MV-4-11 (cell line): ENCODE results near the gene MRPL1.
"Not testable (repeated sequence)": the region's sequence is repeated elsewhere in the genome, so short reads cannot be mapped to it uniquely, and the experiment has no call there.

Source experiments
- DNase-seq: peaks from one replicate; lab custom pipeline; 2025; lab: John Stamatoyannopoulos, UW

The MRPL1 gene

DNA sequence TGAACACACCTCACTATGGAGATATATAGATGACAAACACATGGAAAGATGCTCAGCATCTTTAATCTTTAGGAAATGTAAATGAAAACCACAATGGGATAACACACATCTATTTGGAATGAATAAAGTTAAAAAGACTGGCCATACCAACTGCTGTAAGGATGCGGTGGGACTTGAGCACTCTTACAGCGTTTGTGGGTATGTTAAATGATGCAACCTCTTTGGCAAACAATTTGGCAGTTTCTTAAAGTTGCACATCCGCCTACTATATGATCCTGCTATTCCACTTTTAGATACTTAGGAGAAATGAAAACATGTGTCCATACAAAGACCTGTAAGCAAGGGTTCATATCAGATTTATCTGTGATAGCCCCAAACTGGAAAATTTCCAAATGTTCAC lies 50.7 kb downstream of the MRPL1 start:
- peak; percentile 94 for DNase-seq

DNA sequence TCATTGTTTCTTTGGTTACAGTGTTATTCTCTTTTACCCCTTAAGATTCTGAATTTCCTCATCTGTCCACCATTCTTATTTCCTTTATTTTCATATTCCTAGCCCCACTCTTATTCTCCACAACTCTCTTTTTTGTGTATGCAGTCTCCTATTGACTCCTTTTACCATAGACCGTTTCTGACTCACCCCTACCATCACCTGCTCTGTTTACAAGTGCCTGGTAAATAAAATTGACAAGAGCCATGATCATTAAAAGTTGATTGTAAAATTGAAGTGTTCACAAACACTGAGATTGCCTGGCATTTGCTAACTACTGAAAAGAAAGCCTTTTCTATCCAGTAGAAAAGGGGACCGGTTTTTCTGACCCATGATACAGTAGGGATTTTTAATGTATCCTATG lies 54.4 kb downstream of the MRPL1 start:
- no peak for DNase-seq

DNA sequence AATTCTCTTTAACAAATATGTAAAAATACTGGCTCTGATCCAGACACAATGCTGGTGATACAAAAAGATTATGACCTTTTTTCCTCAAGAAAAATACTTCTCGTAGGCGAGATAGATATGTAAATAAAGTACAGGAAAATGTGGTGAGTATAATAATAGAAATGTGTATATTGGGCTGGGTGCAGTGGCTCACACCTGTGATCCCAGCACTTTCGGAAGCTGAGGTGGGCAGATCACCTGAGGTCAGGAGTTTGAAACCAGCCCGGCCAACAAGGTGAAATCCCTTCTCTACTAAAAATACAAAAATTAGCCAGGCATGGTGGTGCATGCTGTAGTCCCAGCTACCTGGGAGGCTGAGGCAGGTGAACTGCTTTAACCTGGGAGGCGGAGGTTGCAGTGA lies 55.0 kb downstream of the MRPL1 start:
- DNase-seq: no peak

DNA sequence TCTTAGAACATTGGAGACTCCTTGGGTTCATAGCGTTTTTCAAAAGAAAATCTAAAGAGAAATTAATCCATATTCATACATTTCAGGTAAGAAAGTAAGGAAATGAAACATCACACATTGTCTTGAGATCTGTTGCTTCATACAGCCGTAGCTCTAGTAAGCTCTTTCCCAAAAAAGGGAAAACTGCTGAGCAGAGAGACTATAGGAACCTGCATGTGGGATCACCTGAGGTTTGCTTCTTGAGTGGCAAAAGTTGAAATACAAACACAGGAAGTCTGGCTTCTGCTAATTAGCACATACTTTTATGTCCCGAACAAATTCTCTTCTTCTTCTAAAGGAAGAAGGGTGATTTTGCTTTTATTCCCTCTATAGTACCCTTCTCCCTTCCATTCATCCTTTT lies 57.7 kb downstream of the MRPL1 start:
- DNase-seq: no peak

DNA sequence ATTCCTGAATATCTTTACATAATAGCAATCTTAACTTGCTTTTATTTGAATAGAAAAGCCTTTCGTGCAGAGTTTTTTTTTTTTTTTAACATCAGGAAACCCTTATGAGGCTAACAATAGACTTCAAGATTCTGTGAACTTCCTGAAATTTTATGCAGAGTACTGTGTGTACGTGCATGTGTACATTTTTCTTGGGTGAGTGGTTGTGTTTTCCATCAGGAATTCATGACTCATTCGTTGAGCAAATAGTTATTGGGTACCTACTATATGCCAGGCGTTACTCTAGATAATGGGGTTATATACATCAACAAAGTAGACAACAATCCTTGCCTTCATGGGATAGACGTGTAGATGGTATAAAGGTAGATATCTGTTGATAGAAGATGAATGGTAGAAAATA lies 59.1 kb downstream of the MRPL1 start:
- peak; percentile 45 for DNase-seq

DNA sequence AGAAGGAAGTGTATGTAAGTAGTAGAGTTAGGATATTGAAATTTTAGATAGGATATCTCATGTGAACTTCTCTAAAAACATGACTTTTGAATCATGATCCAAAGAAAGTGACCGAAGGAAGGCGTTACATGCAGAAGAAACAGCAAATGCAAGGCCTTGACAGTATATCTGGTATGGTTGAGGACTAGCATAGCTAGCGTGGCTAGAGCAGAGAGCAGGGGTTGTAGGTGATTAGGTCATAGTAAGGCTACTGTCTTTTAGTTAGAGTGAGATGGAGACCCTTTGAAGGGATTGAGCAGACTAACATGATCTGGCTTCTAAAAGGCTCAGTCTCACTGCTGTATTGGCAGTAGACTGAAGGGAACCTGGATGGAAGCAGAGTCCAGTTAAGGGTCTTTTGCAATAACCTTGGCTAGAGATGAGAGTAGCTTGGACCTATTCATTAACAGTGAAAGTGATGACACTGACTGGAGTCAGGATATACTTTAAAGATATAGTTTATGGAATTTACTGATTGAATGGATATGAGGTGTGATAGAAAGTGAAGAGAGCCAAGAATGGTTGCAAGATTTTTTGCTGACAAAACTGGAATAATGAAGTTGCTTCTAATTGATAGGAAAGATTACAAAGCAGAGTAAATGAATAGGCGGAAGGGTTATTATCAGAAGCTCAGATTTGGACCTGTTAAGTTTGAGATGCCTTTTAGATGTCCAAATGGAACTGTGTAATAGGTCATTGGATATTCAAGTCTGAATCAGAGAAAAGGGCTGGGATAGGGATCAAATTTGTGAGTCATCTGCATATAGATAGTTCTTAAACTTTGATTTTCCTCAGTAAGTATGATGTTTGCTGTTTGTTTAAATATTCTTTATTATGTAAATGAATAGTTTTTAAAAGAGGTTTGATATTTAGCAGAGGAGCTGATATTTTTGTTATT lies 59.8 kb downstream of the MRPL1 start:
- DNase-seq: no peak

DNA sequence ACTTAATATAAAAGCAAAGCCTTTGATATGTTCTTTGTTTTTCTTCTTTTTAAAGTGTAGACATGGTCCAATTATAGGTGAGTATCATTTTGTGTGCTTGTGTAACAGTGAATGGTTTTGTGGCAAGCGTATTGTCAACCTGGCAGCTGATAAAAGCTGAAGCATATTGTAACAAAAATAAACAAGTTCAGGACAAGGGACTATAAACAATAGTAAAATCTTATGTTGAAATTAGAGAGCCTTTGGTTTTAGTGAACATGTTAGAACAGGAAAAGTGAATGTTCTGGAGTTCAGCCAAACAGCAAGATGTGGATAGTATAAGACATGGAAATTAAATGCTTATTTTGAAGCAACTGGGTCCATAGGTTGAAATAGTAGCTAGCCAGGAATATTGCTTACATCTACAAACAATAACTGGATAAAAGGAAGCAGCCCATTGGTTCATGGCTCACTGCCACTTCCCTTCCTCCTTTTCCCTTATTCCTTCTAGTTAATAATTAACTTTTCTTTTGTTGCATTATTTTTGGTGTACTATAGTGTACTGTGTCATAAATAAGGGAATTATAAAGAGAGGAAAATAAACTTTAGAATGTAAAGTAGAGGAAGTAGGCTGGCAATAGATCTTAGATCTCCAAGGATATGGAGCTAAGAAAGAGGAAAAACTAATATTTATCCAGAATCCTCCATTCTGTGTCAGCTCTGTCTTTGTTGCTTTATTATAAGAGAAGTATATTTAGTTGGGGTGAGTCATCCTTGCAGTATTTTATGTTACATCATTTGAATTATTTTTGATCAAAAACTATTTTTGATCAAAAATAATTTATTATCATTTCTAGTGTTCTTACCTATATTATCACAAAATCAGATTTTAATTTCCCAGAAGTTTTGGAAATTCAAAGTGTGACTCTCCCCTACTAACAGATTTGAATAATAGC lies 65.6 kb downstream of the MRPL1 start:
- no peak for DNase-seq

DNA sequence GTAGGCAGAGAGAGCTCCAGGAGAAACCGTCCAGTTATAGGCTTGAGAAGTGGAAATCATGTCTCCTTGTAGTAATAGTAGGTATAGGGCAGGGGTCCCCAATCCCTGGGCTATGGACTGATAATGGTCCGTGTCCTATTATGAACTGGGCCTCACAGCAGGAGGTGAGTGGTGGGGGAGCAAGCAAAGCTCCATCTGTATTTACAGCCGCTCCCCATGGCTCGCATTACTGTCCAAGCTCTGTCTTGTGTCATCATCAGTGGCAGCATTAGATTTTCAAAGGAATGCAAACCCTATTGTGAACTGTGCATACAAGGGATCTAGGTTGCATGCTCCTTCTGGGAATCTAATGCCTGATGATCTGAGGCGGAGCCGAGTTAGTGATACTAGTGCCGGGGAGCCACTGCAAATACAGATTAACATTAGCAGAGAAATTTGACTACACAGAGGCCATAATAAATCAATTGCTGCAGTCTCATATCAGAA lies 67.6 kb downstream of the MRPL1 start:
- no peak for DNase-seq

DNA sequence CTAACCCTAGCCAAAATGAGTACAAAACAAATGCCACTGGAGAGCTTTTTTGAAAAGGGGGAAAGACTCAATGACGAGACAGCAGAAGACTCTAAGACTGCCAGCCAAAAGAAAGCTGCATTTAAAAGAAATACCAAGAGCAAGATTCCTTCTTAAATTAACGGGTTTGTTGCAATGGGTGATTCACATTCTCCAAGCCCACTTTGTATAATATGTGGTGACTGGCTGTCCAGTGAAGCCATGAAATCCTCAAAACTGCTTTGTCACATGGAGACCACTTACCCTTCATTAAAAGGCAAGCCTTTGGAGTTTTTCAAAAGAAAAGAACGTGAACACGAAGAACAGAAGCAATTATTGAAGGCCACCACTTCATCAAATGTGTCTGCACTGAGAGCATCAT lies 68.2 kb downstream of the MRPL1 start:
- no peak for DNase-seq

DNA sequence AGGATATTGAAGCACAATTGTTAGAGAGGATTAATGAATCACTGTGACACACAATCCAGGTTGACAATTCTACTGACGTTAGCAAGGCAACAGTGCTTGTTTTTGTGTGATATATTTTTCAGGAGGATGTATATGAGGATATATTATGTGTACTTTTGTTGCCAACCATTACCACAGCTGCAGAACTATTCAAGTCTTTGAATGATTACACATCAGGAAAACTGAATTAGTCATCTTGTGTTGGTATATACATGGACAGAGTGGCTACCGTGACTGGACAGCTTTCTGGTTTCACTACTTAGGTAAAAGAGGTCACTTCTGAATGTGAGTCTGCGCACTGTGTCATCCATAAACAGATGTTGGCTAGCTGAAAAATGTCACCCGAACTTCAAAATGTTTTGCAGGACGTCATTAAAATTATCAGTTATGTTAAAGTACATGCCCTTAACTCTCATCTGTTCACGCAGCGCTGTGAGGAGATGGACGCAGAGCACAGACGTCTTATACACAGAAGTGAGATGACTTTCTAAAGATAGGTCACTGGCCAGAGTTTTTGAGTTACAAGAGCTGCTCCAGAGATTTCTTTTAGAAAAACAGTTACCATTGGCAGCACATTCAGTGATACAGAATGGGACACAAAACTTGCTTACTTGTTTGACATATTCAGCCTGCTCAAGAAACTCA lies 69.0 kb downstream of the MRPL1 start:
- no peak for DNase-seq

DNA sequence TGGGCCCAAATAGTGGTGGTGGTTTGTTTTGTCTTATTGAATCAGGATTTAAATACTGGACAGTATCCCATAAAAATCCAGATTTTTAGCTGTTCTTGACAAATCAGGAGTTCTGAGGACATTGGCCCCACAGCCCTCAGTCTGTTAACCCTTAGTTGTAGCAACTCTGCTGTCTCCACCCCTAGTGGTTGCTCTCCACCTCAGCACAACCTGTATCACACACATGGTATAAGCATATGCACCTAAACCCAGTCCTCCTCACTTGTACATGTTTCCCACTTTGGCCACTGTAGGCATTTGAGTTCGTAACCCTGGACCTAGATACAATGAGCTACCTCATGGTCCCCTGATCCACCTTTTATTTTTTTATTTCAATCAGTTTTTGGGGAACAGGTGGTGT lies 75.9 kb downstream of the MRPL1 start:
- no peak for DNase-seq

DNA sequence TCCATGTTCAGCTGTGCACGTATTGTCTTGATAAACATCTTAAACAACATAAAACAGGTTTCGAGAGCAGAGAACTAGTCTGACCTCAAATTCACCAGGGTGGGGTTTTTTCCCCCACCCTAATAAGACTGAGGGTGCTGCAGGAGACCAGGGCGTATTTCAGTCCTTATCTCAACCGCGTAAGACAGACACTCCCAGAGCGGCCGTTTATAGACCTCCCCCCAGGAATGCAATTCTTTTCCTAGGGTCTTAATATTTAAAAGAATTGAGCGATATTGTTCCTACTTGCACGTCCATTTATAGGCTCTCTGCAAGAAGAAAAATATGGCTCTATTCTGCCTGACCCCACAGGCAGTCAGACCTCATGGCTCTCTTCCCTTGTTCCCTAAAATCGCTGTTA lies 83.3 kb downstream of the MRPL1 start:
- DNase-seq: not testable (repeated sequence)

DNA sequence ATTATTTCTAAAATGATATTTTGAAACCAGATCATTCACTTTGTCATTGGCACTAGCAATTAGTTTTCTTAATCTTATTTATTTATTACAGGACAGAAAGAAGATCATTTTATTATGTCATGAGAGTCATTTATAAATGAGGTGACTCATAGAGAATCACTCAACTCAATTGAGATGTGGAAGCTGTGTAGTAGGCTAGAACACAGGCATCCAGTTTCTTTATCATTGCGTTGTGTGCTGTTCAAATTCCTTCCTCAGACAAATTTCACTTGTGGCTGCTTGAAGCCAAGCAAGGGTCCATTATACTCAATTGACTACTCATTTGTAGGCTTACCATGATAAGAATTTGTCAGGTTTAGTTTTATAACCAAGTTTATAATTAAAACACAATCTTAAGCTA lies 87.6 kb downstream of the MRPL1 start:
- no peak for DNase-seq

DNA sequence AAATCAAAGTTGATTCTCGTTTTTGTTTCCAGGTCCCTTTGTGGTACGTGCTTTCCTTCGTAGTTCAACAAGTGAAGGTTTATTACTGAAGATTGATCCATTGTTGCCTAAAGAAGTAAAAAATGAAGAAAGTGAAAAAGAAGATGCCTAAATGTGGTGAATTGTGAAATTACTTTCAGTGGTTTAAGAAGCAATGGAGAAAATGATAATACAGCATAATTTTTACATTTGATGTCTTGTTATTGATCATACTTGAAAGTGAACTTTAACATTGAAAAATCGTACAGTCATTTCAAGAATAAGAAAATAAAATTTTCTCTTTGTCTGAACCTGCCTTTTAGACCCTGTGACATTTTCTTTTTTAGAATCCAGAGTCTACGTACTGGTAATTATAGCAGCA lies 89.8 kb downstream of the MRPL1 start:
- DNase-seq: no peak

DNA sequence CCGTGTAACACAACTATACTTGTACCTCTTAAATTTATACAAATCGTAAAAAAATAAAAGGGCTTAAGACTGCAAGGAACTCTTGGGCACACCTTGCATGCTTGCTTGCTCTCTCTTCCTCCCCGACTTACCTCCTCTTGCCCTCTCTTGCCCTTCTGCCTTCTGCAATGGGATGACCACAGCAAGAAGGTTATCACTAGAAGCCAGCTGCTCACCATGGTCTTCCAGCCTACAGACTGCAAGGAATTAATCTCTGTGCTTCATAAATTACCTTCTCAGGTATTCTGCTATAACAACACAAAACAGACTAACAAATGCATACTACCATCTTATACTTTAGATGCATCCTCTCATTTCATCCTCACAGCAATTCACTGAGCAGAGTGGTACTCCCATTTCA lies 92.1 kb downstream of the MRPL1 start:
- DNase-seq: no peak

DNA sequence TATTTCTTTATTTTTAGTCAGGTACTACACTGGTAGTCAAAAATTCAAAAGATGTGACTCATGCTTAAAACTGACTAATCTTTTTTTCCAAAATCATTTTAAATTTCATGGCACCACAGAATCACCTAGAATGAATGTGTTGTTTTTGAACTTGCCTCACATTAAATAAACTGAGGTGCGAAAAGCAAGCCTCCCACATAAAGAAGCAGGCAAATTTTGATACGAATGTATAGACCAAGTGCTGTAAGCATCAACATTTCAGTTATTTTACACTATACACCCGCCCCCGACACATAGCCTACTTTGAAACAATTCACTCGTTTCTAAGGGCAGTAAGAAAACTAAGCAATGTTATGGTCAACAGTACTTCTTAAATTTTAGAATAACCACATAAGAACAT lies 94.3 kb downstream of the MRPL1 start:
- DNase-seq: no peak

DNA sequence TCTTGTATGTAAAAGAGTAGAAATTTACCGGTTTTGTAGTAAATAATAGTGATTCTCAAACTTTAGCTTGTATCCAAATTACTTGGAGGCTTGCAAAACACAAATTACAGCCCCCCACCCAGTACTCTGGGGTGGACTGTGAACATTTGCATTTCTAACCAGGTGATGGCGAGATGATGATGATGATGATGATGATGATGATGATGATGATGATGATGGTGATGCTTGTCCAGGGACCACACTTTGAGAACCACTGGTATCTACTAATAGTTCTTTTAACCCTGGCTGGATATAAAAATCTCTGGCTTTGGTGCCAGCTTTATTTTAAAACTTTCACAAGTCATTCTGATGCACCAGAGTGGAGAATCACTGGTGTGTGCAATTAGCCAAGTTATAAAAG lies 96.3 kb downstream of the MRPL1 start:
- no peak for DNase-seq

DNA sequence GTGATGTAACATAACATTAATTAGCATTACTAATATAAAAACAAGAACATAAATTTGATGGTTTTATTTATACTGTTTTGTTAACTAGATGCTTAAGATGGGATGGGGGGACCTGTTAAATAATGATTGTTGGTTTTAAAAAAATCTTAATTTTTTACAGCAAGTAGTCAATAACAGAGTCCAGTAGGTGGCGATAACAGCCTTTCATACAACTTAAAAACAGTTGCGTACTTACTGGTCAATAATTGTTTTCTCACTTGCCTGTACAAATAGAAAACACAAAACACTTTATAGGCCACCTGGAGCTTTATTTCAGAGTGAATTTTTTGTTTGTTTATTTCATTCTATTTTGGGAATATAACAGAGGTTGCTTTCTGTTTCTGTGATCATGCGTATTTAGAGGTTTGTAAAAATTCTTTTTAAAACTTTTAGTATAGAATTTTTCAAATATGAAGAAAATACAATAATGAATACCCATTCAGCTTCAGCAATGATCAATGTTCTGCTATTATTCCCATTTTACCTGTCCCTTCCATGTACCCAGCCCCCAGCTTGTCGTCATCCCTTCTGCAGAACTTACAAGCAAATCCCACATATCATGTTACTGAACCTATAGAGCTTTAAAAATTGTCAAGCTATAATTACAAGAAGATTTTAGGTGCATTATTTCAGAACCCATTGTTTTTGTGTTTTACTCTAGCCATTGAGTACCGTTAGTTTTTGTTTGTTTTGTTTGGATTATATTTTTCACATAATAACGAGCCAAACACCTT lies 97.1 kb downstream of the MRPL1 start:
- DNase-seq: peak; percentile 8

DNA sequence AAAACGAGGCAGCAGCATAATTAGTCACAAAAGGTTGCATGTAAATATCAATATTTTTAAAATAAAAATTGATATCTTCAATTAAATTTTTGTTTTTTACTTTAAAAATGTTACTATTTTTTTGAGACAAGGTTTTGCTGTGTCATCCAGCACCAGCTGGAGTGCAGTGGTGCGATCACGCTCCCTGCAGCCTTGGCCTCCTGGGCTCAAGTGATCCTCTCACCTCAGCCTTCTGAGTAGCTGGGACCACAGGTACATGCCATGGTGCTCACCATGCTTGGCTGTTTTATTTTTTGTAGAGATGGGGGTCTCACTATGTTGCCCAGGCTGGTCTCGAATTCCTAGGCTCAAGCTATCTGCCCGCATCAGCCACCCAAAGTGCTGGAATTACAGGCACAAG lies 97.7 kb downstream of the MRPL1 start:
- DNase-seq: no peak

DNA sequence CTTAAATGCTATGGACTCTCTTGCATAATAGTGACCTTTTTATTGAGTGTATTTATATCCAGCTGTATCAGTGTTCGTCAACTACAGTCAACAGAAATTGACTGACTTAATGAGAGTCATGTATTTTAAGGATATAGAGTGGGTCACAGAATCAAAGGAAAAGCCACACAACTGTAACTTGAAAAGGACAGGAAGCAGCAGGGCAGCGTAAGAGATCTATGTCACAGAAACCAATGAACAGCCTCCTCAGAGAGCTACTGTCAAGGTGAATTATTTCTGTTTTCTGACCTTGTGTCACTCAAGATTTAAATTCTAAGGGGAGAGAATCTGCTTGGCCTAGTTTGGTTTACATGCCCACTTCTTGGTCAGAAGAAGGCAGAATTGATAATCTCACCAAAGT lies 100.4 kb downstream of the MRPL1 start:
- DNase-seq: no peak

DNA sequence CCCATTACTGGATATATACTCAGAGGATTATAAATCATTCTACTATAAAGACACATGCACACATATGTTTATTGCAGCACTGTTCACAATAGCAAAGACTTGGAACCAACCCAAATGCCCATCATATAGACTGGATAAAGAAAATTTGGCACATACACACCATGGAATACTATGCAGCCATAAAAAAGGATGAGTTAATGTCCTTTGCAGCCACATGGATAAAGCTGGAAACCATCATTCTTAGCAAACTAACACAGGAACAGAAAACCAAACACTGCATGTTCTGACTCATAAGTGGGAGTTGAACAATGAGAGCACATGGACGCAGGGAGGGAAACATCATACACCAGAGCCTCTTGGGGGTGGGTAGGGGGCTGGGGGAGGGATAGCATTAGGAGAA lies 111.0 kb downstream of the MRPL1 start:
- DNase-seq: not testable (repeated sequence)
